ENCODE measurements around the gene PARD3B.

- no peak for TF ChIP-seq CTCF (IDR thresholded peaks at IDR 0.05; ENCODE audit: insufficient read depth, low read length, poor library complexity, severe bottlenecking)
- no peak for TF ChIP-seq EZH2phosphoT487 (conservative IDR thresholded peaks at IDR 0.05; ENCODE audit: low read length)
Observed at GRCh38 chr2:205644018-205644417, 1098.7 kb downstream of the PARD3B start.

Measured in SU-DHL-6 (cell line).